Ascending aorta (tissue), 2 donors: ENCODE data around the gene PLCL2. TPM values are rescaled to one million over a fixed set of nuclear protein-coding genes. Genes with fewer than 3 reads are reported as not detected.
A peak's percentile ranks its signal among the peaks of the same experiment; 100 is the strongest.

Source experiments
- DNase-seq, 2 donors: peaks; one replicate each; pipeline ENCODE4 v3.0.0-alpha.2; 2019; ENCODE audit warnings: low spot score in 2 of 2
- H3K27ac ChIP-seq, 2 donors: fragments of 200-600 bp; sonication (generic); one replicate each; pipeline ENCODE4 v1.5.1; 2016 to 2017; ENCODE audit warnings: mild to moderate bottlenecking in 1 of 2
- H3K27me3 ChIP-seq: fragments of 200-600 bp; sonication (generic); one replicate; pipeline ENCODE4 v1.5.1; 2017
- H3K36me3 ChIP-seq, 2 donors: fragments of 200-600 bp; sonication (generic); one replicate each; pipeline ENCODE4 v1.5.1; 2016
- H3K4me1 ChIP-seq, 2 donors: fragments of 200-600 bp; sonication (generic); one replicate each; pipeline ENCODE4 v1.5.1; 2016 to 2017; ENCODE audit warnings: mild to moderate bottlenecking in 1 of 2
- H3K4me3 ChIP-seq, 2 donors: fragments of 200-600 bp; sonication (generic); one replicate each; pipeline ENCODE4 v1.5.1; 2016 to 2017; ENCODE audit warnings: mild to moderate bottlenecking in 1 of 2
- H3K9me3 ChIP-seq, 2 donors: fragments of 200-600 bp; sonication (generic); one replicate each; pipeline ENCODE4 v1.5.1; 2016
- intact Hi-C: fragments of 100-400 bp; cut with DNase I; formaldehyde crosslinking; loops from one replicate; pipeline ENCODE4 v1.15.1; 2023
- total RNA-seq: library from RNA; depleted of rRNA; stranded (reverse); fragments of >200 nt; gene quantifications from one replicate; pipeline ENCODE4 v1.1.0, GENCODE V29; 2016
- TF ChIP-seq, protein P1 (sequence below), 3 experiments: fragments of 200-600 bp in 2 of 3; fragments of 450-650 bp in 1 of 3; sonication (generic) in 2 of 3; IDR thresholded peaks; one replicate each; pipeline ENCODE4 v1.5.1; 2016 to 2019; ENCODE audit warnings: antibody characterized with exemption in 3 of 3, mild to moderate bottlenecking in 1 of 3, moderate library complexity in 1 of 3

PLCL2 gene
- total RNA-seq, 1 donor from 2014 or later, result 2.9 TPM

DNA sequence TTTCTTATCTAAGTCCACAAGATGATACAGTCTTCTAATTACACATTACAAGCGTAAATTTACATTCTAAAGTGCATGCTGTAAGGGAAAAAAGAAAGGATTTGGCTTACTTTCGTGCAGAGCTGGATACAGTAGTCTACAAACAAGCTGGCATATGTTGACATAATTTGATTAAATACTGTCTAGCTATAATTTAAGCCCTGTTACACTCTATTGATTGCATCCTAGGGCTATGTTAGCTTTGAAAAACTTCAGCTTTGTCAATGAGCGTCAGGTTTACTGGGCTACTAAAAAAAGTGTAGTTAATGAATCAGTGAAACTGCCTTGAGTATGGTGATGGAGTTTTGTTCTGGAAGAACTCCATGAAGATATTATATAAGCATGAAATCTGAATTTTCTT, 24.5 kb upstream of the PLCL2 start:
- TF ChIP-seq, protein P1, sequence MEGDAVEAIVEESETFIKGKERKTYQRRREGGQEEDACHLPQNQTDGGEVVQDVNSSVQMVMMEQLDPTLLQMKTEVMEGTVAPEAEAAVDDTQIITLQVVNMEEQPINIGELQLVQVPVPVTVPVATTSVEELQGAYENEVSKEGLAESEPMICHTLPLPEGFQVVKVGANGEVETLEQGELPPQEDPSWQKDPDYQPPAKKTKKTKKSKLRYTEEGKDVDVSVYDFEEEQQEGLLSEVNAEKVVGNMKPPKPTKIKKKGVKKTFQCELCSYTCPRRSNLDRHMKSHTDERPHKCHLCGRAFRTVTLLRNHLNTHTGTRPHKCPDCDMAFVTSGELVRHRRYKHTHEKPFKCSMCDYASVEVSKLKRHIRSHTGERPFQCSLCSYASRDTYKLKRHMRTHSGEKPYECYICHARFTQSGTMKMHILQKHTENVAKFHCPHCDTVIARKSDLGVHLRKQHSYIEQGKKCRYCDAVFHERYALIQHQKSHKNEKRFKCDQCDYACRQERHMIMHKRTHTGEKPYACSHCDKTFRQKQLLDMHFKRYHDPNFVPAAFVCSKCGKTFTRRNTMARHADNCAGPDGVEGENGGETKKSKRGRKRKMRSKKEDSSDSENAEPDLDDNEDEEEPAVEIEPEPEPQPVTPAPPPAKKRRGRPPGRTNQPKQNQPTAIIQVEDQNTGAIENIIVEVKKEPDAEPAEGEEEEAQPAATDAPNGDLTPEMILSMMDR (IDR thresholded peaks at IDR 0.05), result no peak
- H3K9me3 ChIP-seq, result no peaks in the 10 kb centered on the region
- H3K36me3 ChIP-seq, result no peaks in the 10 kb centered on the region
- no peak for DNase-seq
- no peaks in the 10 kb centered on the region for H3K27me3 ChIP-seq
- H3K4me1 ChIP-seq, result peaks cover 0 to 4% of the 10 kb centered on the region in 2 donors
- H3K4me3 ChIP-seq, result no peak overlapping the region
- intact Hi-C loops, result no loop called here
- no peak overlapping the region for H3K27ac ChIP-seq

DNA sequence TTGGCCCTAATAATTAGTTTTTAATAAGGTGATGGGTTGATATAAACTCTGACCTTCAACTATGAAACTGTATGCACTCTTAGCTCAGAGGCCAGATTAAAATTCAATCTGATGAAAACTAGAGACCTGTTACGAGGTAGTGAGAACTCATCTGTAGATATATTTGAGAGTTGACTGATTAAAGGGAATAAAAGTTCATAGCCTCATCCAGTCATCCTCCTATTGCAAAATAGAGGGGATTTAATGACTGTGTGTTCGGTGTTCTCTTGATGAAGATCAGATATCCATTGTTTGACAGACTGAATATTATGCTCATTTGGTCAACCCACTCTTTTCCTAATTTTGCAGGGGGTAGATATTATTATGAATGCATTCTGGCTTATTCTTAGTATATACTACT, 23.3 kb upstream of the PLCL2 start:
- intact Hi-C loops, result no loop called here
- H3K27ac ChIP-seq, result no peak overlapping the region
- H3K4me3 ChIP-seq, result no peak overlapping the region
- H3K4me1 ChIP-seq, result peaks cover 0 to 11% of the 10 kb centered on the region in 2 donors
- H3K36me3 ChIP-seq, result no peaks in the 10 kb centered on the region
- H3K9me3 ChIP-seq, result no peaks in the 10 kb centered on the region
- TF ChIP-seq, protein P1 (IDR thresholded peaks at IDR 0.05), result no peak
- no peak for DNase-seq
- H3K27me3 ChIP-seq, result no peaks in the 10 kb centered on the region

DNA sequence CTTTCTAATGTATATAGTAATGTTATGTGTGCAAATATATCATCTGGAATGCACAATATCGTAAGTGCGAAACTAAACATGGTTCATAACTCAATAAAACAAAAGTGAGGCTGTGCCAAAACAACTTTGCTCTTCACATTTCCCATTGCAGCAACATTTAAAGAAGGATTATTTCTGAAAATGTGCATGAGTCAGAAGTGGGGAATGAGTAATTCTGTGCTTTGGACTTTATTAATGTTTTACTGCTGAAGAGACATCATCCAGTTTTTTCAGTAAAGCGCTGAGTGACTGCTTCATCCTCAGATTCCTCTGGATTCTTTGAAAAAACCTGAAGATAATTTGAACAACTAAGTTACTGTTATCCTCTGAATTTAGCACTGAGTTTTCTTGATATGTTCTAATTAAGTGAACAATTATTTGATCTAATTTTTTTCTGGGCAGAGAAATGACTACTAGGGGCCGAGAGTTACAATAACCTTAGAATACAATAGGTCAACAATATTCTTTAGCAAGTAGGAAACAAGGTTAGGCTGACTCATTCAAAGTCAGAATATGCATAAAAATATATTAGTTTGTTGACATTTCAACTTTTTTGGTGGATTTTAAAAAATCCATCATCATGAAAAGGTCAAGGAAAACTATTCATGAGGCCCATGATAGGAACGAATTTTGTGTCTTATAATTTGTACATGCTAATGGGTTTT, 20.0 kb upstream of the PLCL2 start:
- intact Hi-C loops, result no loop called here

DNA sequence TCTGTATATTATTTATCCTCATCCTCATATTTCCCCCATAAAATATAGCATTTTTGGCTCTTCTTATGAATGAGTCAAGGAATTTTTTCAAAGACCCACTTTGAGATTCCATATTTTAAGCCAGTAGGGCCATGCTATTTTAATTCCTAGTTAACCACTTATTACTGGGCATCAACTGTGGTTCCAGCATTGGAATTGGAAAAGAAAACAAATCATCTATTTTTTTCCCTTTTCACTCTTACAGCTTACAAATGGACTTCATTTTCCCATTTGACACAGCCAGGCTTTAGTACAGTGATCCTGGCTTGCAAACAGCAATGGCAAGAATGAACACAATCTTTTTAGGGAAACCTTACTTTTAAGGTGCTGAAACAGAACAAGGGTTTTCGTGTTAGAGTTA, 19.4 kb upstream of the PLCL2 start:
- TF ChIP-seq, protein P1 (IDR thresholded peaks at IDR 0.05), result no peak
- Histone ChIP-seq H3K27ac (peak overlapping the region in 1 of 2 donors; percentile 11), H3K27me3 (no peaks in the 10 kb centered on the region)

More for the DNA sequence above, 20.0 kb upstream of the PLCL2 start:
- Histone ChIP-seq H3K36me3 (no peaks in the 10 kb centered on the region), H3K27me3 (no peaks in the 10 kb centered on the region), H3K4me3 (no peak overlapping the region), H3K4me1 (peaks cover 0 to 11% of the 10 kb centered on the region in 2 donors), H3K27ac (peak overlapping the region in 1 of 2 donors; percentile 11), H3K9me3 (no peaks in the 10 kb centered on the region)
- TF ChIP-seq, protein P1 (IDR thresholded peaks at IDR 0.05), result no peak
- no peak for DNase-seq

DNA sequence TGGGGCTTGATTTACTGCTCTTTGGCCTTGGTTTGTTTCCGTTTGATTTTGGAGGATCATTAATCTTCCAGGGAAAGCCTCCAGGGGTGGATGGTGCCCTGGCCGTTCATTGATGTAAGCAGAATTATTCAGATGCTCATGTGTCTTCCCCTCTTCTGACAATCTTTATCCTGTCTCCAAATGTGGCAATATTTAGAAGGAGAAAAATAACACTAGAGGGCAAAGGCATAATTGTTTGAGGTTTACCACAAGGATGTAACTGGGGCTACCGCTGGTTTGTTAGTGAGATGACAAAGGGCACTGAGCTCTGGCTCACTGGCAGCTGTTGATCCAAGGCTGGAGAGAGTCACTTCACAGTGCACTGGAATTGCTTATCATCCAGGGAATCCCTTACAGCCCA, 18.2 kb upstream of the PLCL2 start:
- TF ChIP-seq, protein P1 (IDR thresholded peaks at IDR 0.05), result no peak
- H3K9me3 ChIP-seq, result no peaks in the 10 kb centered on the region
- no peak overlapping the region for H3K27ac ChIP-seq
- H3K4me3 ChIP-seq, result no peak overlapping the region
- peaks cover 0 to 11% of the 10 kb centered on the region in 2 donors for H3K4me1 ChIP-seq
- H3K36me3 ChIP-seq, result no peaks in the 10 kb centered on the region
- intact Hi-C loops, result no loop called here
- no peaks in the 10 kb centered on the region for H3K27me3 ChIP-seq
- DNase-seq, result no peak

More for the DNA sequence above, 19.4 kb upstream of the PLCL2 start:
- H3K36me3 ChIP-seq, result no peaks in the 10 kb centered on the region
- intact Hi-C loops, result no loop called here
- no peak for DNase-seq
- H3K4me1 ChIP-seq, result peaks cover 0 to 11% of the 10 kb centered on the region in 2 donors
- no peak overlapping the region for H3K4me3 ChIP-seq
- H3K9me3 ChIP-seq, result no peaks in the 10 kb centered on the region
